Measurements from ENCODE around the gene TCF23. TPM values are rescaled to one million over a fixed set of nuclear protein-coding genes. Genes with fewer than 3 reads are reported as not detected.

TCF23 gene
- total and polyA plus RNA-seq, 2 of the 4 experiments (the other 2 are of a cell fraction) = not detected

DNA sequence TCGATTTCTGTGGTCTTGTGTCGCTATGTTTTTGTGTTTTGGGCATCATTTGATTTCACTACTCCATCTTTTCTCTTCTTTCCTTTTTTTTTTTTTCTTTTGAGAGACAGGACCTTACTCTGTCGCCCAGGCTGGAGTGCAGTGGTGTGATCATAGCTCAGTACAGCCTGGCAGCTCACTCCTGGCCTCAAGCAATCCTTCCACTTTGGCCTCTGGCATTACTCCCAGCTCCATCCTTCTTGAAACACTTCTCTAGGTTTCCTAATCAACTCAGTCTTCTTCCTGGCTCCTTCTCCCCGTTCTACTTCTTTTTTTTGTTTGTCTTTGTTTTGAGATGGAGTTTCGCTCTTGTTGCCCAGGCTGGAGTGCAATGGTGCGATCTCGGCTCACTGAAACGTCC is 26.5 kb downstream of the TCF23 start:
- WGBS, 2 experiments (ENCODE audit: extremely low coverage in 2 of 2, insufficient read length in 1 of 2) = no CpG with 5 or more reads among the region's 8 CpGs

More for the DNA sequence above, 26.5 kb downstream of the TCF23 start:
- H3K79me1 ChIP-seq (ENCODE audit: low read depth in 1 of 2, low read length in 2 of 2) = no peaks in the 10 kb centered on the region
- H2BK20ac ChIP-seq (ENCODE audit: low read depth, low read length) = no peak overlapping the region
- POLR2A ChIA-PET (ENCODE audit: unreplicated experiment) = no interaction called here
- H3K18ac ChIP-seq (ENCODE audit: low read depth, low read length) = no peak overlapping the region
- H3K9ac ChIP-seq (ENCODE audit: low read depth, low read length) = no peak overlapping the region
- no peak overlapping the region for H2BK120ac ChIP-seq (ENCODE audit: low read depth, low read length)
- no peak overlapping the region for H4K91ac ChIP-seq (ENCODE audit: insufficient read depth, low read depth, low read length)
- no peak overlapping the region for H3K27ac ChIP-seq (ENCODE audit: insufficient read depth, low read length)
- no peaks in the 10 kb centered on the region for H3K4me1 ChIP-seq (ENCODE audit: control insufficient read depth, insufficient read depth, low read length)
- no peak overlapping the region for H3K4ac ChIP-seq (ENCODE audit: low read depth, low read length)
- no peak overlapping the region for H2AK9ac ChIP-seq (replicated peaks; ENCODE audit: low read depth, low read length, poor library complexity)
- dilution Hi-C loops (cut with HindIII; ENCODE audit: low sequenced_read_pairs, unreplicated experiment) (no loop called here), in situ Hi-C loops (cut with MboI; ENCODE audit: low sequenced_read_pairs) (no loop called here), intact Hi-C loops (cut with micrococcal nuclease) (no loop called here)
- H3K27me3 ChIP-seq (ENCODE audit: control insufficient read depth, insufficient read depth, low read length) = peaks cover 52% of the 10 kb centered on the region
- H2BK5ac ChIP-seq (ENCODE audit: low read depth, low read length, poor library complexity, severe bottlenecking) = no peak overlapping the region
- no peak overlapping the region for H2BK15ac ChIP-seq (ENCODE audit: low read depth, low read length)
- no peak overlapping the region for H3K14ac ChIP-seq (replicated peaks; ENCODE audit: low read depth, low read length)
- no peak overlapping the region for H3K4me3 ChIP-seq (ENCODE audit: insufficient read depth, low read depth, low read length)
- ATAC-seq (ENCODE audit: low read depth) = peak; percentile 27; the same call in 1 of the 2 replicates
- DNase-seq = no peak
- H3K56ac ChIP-seq (ENCODE audit: extremely low read depth, insufficient read depth, low read length) = no peak overlapping the region
- TF ChIP-seq NFE2L2 (IDR thresholded peaks at IDR 0.05; ENCODE audit: low read depth, low read length) (no peak), RCOR1 (IDR thresholded peaks at IDR 0.05; ENCODE audit: insufficient replicate concordance, low read length) (no peak), POLR2A (IDR thresholded peaks at IDR 0.05; ENCODE audit: low read depth, low read length) (no peak), BHLHE40 (IDR thresholded peaks at IDR 0.05; ENCODE audit: low read depth, low read length) (no peak), RFX5 (IDR thresholded peaks at IDR 0.05; ENCODE audit: low read depth, low read length) (no peak), CHD1 (IDR thresholded peaks at IDR 0.05; ENCODE audit: low read depth, low read length) (no peak), CEBPB (IDR thresholded peaks at IDR 0.05; ENCODE audit: low read depth, low read length) (no peak), SMC3 (IDR thresholded peaks at IDR 0.05; ENCODE audit: low read depth, low read length) (no peak), FOS (IDR thresholded peaks at IDR 0.05; ENCODE audit: low read depth, low read length) (no peak), MXI1 (IDR thresholded peaks at IDR 0.05; ENCODE audit: borderline replicate concordance, low read depth, low read length) (no peak), MAFK (IDR thresholded peaks at IDR 0.05; ENCODE audit: low read depth, low read length) (no peak), MAZ (IDR thresholded peaks at IDR 0.05; ENCODE audit: borderline replicate concordance, low read depth, low read length) (no peak), RAD21 (IDR thresholded peaks at IDR 0.05; ENCODE audit: low read length) (no peak)
- TF ChIP-seq, protein P1, sequence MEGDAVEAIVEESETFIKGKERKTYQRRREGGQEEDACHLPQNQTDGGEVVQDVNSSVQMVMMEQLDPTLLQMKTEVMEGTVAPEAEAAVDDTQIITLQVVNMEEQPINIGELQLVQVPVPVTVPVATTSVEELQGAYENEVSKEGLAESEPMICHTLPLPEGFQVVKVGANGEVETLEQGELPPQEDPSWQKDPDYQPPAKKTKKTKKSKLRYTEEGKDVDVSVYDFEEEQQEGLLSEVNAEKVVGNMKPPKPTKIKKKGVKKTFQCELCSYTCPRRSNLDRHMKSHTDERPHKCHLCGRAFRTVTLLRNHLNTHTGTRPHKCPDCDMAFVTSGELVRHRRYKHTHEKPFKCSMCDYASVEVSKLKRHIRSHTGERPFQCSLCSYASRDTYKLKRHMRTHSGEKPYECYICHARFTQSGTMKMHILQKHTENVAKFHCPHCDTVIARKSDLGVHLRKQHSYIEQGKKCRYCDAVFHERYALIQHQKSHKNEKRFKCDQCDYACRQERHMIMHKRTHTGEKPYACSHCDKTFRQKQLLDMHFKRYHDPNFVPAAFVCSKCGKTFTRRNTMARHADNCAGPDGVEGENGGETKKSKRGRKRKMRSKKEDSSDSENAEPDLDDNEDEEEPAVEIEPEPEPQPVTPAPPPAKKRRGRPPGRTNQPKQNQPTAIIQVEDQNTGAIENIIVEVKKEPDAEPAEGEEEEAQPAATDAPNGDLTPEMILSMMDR (conservative IDR thresholded peaks at IDR 0.05; ENCODE audit: low read depth, low read length) = no peak
- TF ChIP-seq, protein P2, sequence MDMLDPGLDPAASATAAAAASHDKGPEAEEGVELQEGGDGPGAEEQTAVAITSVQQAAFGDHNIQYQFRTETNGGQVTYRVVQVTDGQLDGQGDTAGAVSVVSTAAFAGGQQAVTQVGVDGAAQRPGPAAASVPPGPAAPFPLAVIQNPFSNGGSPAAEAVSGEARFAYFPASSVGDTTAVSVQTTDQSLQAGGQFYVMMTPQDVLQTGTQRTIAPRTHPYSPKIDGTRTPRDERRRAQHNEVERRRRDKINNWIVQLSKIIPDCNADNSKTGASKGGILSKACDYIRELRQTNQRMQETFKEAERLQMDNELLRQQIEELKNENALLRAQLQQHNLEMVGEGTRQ (IDR thresholded peaks at IDR 0.05; ENCODE audit: low read depth, low read length) = no peak
- TF ChIP-seq, protein P3, sequence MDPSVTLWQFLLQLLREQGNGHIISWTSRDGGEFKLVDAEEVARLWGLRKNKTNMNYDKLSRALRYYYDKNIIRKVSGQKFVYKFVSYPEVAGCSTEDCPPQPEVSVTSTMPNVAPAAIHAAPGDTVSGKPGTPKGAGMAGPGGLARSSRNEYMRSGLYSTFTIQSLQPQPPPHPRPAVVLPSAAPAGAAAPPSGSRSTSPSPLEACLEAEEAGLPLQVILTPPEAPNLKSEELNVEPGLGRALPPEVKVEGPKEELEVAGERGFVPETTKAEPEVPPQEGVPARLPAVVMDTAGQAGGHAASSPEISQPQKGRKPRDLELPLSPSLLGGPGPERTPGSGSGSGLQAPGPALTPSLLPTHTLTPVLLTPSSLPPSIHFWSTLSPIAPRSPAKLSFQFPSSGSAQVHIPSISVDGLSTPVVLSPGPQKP (IDR thresholded peaks at IDR 0.05; ENCODE audit: borderline replicate concordance, low read depth, low read length) = no peak
- no peak overlapping the region for H3K4me2 ChIP-seq (ENCODE audit: low read depth, low read length)
- H4K20me1 ChIP-seq (ENCODE audit: insufficient read depth, low read length) = no peaks in the 10 kb centered on the region
- no peak overlapping the region for H2AK5ac ChIP-seq (ENCODE audit: low read depth, low read length)
- H4K8ac ChIP-seq (ENCODE audit: low read depth in 2 of 2, low read length in 2 of 2) = no peak overlapping the region
- H3K9me3 ChIP-seq (ENCODE audit: control insufficient read depth, insufficient read depth, low read length) = no peaks in the 10 kb centered on the region
- CTCF ChIA-PET = interaction anchor here (0.7 kb wide), 1 partner anchor 19 kb away, joined by 3 read pairs; no protein-coding TSS in a partner anchor
- no peaks in the 10 kb centered on the region for H3K36me3 ChIP-seq (ENCODE audit: control insufficient read depth, insufficient read depth, low read length)
- no peaks in the 10 kb centered on the region for H3K9me1 ChIP-seq (ENCODE audit: insufficient read depth, low read length)
- H3K23ac ChIP-seq (ENCODE audit: low read depth, low read length) = no peak overlapping the region
- no TSS peak for BruUV-seq (replicated peaks)
- H2AFZ ChIP-seq (replicated peaks; ENCODE audit: low read length, poor library complexity) = no peak overlapping the region
- H4K5ac ChIP-seq (ENCODE audit: low read depth, low read length) = no peak overlapping the region
